PFSK-1 (cell line): ENCODE data around the gene GAS1.

Experiments used
- FOXP2 ChIP-seq: optimal IDR thresholded peaks from 2 replicates; pipeline ENCODE3; 2011; ENCODE audit warnings: borderline replicate concordance, control low read depth, inconsistent platforms; ENCODE audit not compliant: insufficient read depth; ENCODE audit errors: extremely low read length, extremely low read depth
- POLR2AphosphoS5 ChIP-seq: IDR thresholded peaks from 2 replicates; pipeline ENCODE4 v1.6.1; 2012; ENCODE audit warnings: low read depth, mild to moderate bottlenecking, control low read depth, low read length, moderate library complexity
- REST ChIP-seq, 2 experiments: IDR thresholded peaks; 2 replicates each; pipeline versions ENCODE4 v1.6.1 to v1.8.0; 2011 to 2012; ENCODE audit warnings: low read depth in 2 of 2, low read length in 2 of 2, control low read depth in 1 of 2, inconsistent platforms in 1 of 2, mild to moderate bottlenecking in 1 of 2, moderate library complexity in 1 of 2; ENCODE audit not compliant: insufficient read depth in 1 of 2
- SIN3A ChIP-seq: IDR thresholded peaks from 2 replicates; pipeline ENCODE4 v1.6.1; 2012; ENCODE audit warnings: mild to moderate bottlenecking, low read length, moderate library complexity, borderline replicate concordance; ENCODE audit not compliant: insufficient read depth

GRCh38 chr9:86943201-86944113 is 3.8 kb downstream of the GAS1 start:
- no peak for TF ChIP-seq POLR2AphosphoS5
- TF ChIP-seq SIN3A = no peak
- TF ChIP-seq REST (IDR thresholded peaks at IDR 0.05; ENCODE audit: insufficient read depth in 1 of 2, low read depth in 2 of 2, low read length in 2 of 2) = no peak
- no peak for TF ChIP-seq FOXP2
